ENCODE data around the gene CATSPERE. TPM values are rescaled to one million over a fixed set of nuclear protein-coding genes. Genes with fewer than 3 reads are reported as not detected.
A peak's percentile ranks its signal among the peaks of the same experiment; 100 is the strongest.
"Not testable (repeated sequence)": the region's sequence is repeated elsewhere in the genome, so short reads cannot be mapped to it uniquely, and the experiment has no call there.

CATSPERE gene
- polyA plus RNA-seq, 5 donors, result 0.91 to 3.0 (median 1.7) TPM

- no peak for DNase-seq
Measured at GRCh38 chr1:244664353-244664752, 203.3 kb downstream of the CATSPERE start.

GRCh38 chr1:244665771-244666217, 204.7 kb downstream of the CATSPERE start:
- DNase-seq, result no peak

GRCh38 chr1:244666672-244667418, 205.8 kb downstream of the CATSPERE start:
- not testable (repeated sequence) for DNase-seq

- DNase-seq, result no peak
Measured at GRCh38 chr1:244667797-244668196, 206.7 kb downstream of the CATSPERE start.

GRCh38 chr1:244672946-244673682, 212.0 kb downstream of the CATSPERE start:
- DNase-seq, result peak; percentile 68 to 70

- no peak for DNase-seq
Measured at GRCh38 chr1:244674446-244674845, 213.4 kb downstream of the CATSPERE start.

GRCh38 chr1:244675167-244675566, 214.1 kb downstream of the CATSPERE start:
- DNase-seq, result no peak

- DNase-seq, result peak; percentile 72 to 83
Measured at GRCh38 chr1:244678697-244679096, 217.6 kb downstream of the CATSPERE start.

GRCh38 chr1:244680667-244681066, 219.6 kb downstream of the CATSPERE start:
- DNase-seq, result no peak

GRCh38 chr1:244682087-244682486, 221.0 kb downstream of the CATSPERE start:
- DNase-seq, result not testable (repeated sequence)

Other genes starting within 250 kb of the CATSPERE start
- gene ADSS2, start 9.4 kb upstream of the CATSPERE start, polyA plus RNA-seq (ENCODE audit: insufficient read depth in 1 of 5, insufficient read length in 5 of 5, low replicate concordance in 1 of 5), result 10 to 100 TPM; 43.6 to 60.7 (median 55.2) TPM
- gene DESI2, start 191.9 kb downstream of the CATSPERE start, polyA plus RNA-seq (ENCODE audit: insufficient read depth in 1 of 5, insufficient read length in 5 of 5, low replicate concordance in 1 of 5), result 10 to 100 TPM; 57.7 to 76.0 (median 71.0) TPM